EL (cell line): ENCODE measurements around the gene PRND.
A peak's percentile ranks its signal among the peaks of the same experiment; 100 is the strongest.
"Not testable (repeated sequence)": the region's sequence is repeated elsewhere in the genome, so short reads cannot be mapped to it uniquely, and the experiment has no call there.

ENCODE experiments used
- DNase-seq: peaks from one replicate; pipeline ENCODE4 v3.0.0-alpha.2; 2016

The PRND gene

GRCh38 chr20:4721719-4722118, at the start of gene PRND:
Gene PRND (plus strand): TSS chr20:4721909. CDS start chr20:4724552, 2,643 bp downstream.
- no peak for DNase-seq

- no peak for DNase-seq
Measured at GRCh38 chr20:4672948-4673347, 48.8 kb upstream of the PRND start.

GRCh38 chr20:4673371-4674001, 48.2 kb upstream of the PRND start:
- DNase-seq: no peak

GRCh38 chr20:4674672-4675071, 47.0 kb upstream of the PRND start:
- DNase-seq: no peak

GRCh38 chr20:4677846-4678245, 43.9 kb upstream of the PRND start:
- no peak for DNase-seq

- DNase-seq: no peak
Measured at GRCh38 chr20:4681401-4681800, 40.3 kb upstream of the PRND start.

GRCh38 chr20:4681991-4682401, 39.7 kb upstream of the PRND start:
- DNase-seq: peak; percentile 76

- DNase-seq: no peak
Measured at GRCh38 chr20:4682682-4683081, 39.0 kb upstream of the PRND start.

- DNase-seq: no peak
Measured at GRCh38 chr20:4683261-4683660, 38.4 kb upstream of the PRND start.

- DNase-seq: peak; percentile 80
Measured at GRCh38 chr20:4684837-4685413, 36.8 kb upstream of the PRND start.

- no peak for DNase-seq
Measured at GRCh38 chr20:4685923-4686221, 35.8 kb upstream of the PRND start.

- no peak for DNase-seq
Measured at GRCh38 chr20:4688305-4688704, 33.4 kb upstream of the PRND start.

- no peak for DNase-seq
Measured at GRCh38 chr20:4689220-4689619, 32.5 kb upstream of the PRND start.

- DNase-seq: no peak
Measured at GRCh38 chr20:4691753-4692152, 30.0 kb upstream of the PRND start.

GRCh38 chr20:4694076-4694475, 27.6 kb upstream of the PRND start:
- DNase-seq: no peak

- no peak for DNase-seq
Measured at GRCh38 chr20:4697189-4697830, 24.4 kb upstream of the PRND start.

- DNase-seq: no peak
Measured at GRCh38 chr20:4697831-4698221, 23.9 kb upstream of the PRND start.

- no peak for DNase-seq
Measured at GRCh38 chr20:4699216-4699615, 22.5 kb upstream of the PRND start.

- DNase-seq: no peak
Measured at GRCh38 chr20:4699957-4700356, 21.8 kb upstream of the PRND start.

GRCh38 chr20:4702562-4703280, 19.0 kb upstream of the PRND start:
- no peak for DNase-seq

- no peak for DNase-seq
Measured at GRCh38 chr20:4703281-4703676, 18.4 kb upstream of the PRND start.

GRCh38 chr20:4706941-4707340, 14.8 kb upstream of the PRND start:
- DNase-seq: not testable (repeated sequence)

GRCh38 chr20:4708036-4708435, 13.7 kb upstream of the PRND start:
- DNase-seq: no peak

- DNase-seq: no peak
Measured at GRCh38 chr20:4708856-4709255, 12.9 kb upstream of the PRND start.
